G401 (cell line): Measurements from ENCODE around the gene FAM187B. TPM values are rescaled to one million over a fixed set of nuclear protein-coding genes. Genes with fewer than 3 reads are reported as not detected.

Experiments
- DNase-seq: peaks from one replicate; pipeline ENCODE4 v3.0.0-alpha.2; 2015; ENCODE audit warnings: low spot score
- in situ Hi-C: cut with HindIII; loops from 2 replicates; pipeline ENCODE4 v1.10.0; 2016; ENCODE audit warnings: low sequenced_read_pairs, mixed read lengths
- total RNA-seq: library from RNA; depleted of rRNA; stranded (reverse); fragments of >200 nt; shearing (Covaris generic); gene quantifications from 2 replicates; pipeline ENCODE4 v1.2.3, GENCODE V29; 2014; rRNA removed

FAM187B gene
- total RNA-seq = not detected in 2 replicates

- in situ Hi-C loops = no loop called here
- DNase-seq = no peak
Observed at GRCh38 chr19:35228177-35228930, at the start of gene FAM187B. Gene FAM187B, minus strand, starts transcription at chr19:35228739. Its CDS starts 59 bp downstream, at chr19:35228680.

- DNase-seq = no peak
- in situ Hi-C loops = no loop called here
Observed at GRCh38 chr19:35276706-35277281, 48.3 kb upstream of the FAM187B start.

- in situ Hi-C loops = no loop called here
- no peak for DNase-seq
Observed at GRCh38 chr19:35274323-35274722, 45.8 kb upstream of the FAM187B start.

GRCh38 chr19:35273686-35274259, 45.2 kb upstream of the FAM187B start:
- DNase-seq = no peak
- in situ Hi-C loops = no loop called here

GRCh38 chr19:35272954-35273649, 44.6 kb upstream of the FAM187B start:
- peak; percentile 44 for DNase-seq
- in situ Hi-C loops = no loop called here

GRCh38 chr19:35272122-35272719, 43.7 kb upstream of the FAM187B start:
- DNase-seq = no peak
- in situ Hi-C loops = no loop called here

GRCh38 chr19:35271546-35271945, 43.0 kb upstream of the FAM187B start:
- in situ Hi-C loops = no loop called here
- no peak for DNase-seq

- in situ Hi-C loops = no loop called here
- DNase-seq = no peak
Observed at GRCh38 chr19:35270381-35270811, 41.9 kb upstream of the FAM187B start.

GRCh38 chr19:35269438-35270117, 41.0 kb upstream of the FAM187B start:
- DNase-seq = peak; percentile 76
- in situ Hi-C loops = no loop called here

GRCh38 chr19:35268536-35269437, 40.2 kb upstream of the FAM187B start, which contains the start of gene USF2:
Gene USF2, plus strand, starts transcription at chr19:35268962. Its CDS starts 140 bp downstream, at chr19:35269102.
- DNase-seq = peak; percentile 67
- in situ Hi-C loops = no loop called here

- DNase-seq = peak; percentile 56
- in situ Hi-C loops = no loop called here
Observed at GRCh38 chr19:35267818-35268535, 39.4 kb upstream of the FAM187B start.

- no peak for DNase-seq
Observed at GRCh38 chr19:35267353-35267817, 38.8 kb upstream of the FAM187B start.

GRCh38 chr19:35266520-35267352, 38.2 kb upstream of the FAM187B start:
- no peak for DNase-seq
- in situ Hi-C loops = no loop called here

More at GRCh38 chr19:35267353-35267817, 38.8 kb upstream of the FAM187B start:
- in situ Hi-C loops = no loop called here

GRCh38 chr19:35265900-35266519, 37.5 kb upstream of the FAM187B start:
- in situ Hi-C loops = no loop called here
- DNase-seq = no peak

- no peak for DNase-seq
- in situ Hi-C loops = no loop called here
Observed at GRCh38 chr19:35265126-35265899, 36.8 kb upstream of the FAM187B start.
